OCI-M2 (cell line): ENCODE measurements around the gene IFT25.
"Not testable (repeated sequence)": the region's sequence is repeated elsewhere in the genome, so short reads cannot be mapped to it uniquely, and the experiment has no call there.

Source experiments
- DNase-seq: peaks from one replicate; lab custom pipeline; 2025; ENCODE audit not compliant: unreplicated experiment; lab: John Stamatoyannopoulos, UW

Gene IFT25

GRCh38 chr1:53945433-53946251, at the start of gene IFT25:
TSS of gene IFT25 (minus strand) at chr1:53945699. CDS start at chr1:53940082, 5,617 bp downstream.
- DNase-seq, result peak; percentile 63

- DNase-seq, result not testable (repeated sequence)
Measured at GRCh38 chr1:53994516-53994915, 49.0 kb upstream of the IFT25 start.

GRCh38 chr1:53992085-53992874, 46.8 kb upstream of the IFT25 start:
- DNase-seq, result no peak

GRCh38 chr1:53987880-53988279, 42.4 kb upstream of the IFT25 start:
- no peak for DNase-seq

- DNase-seq, result no peak
Measured at GRCh38 chr1:53986458-53986857, 41.0 kb upstream of the IFT25 start.

- no peak for DNase-seq
Measured at GRCh38 chr1:53984726-53985125, 39.2 kb upstream of the IFT25 start.

- peak; percentile 18 for DNase-seq
Measured at GRCh38 chr1:53982763-53983104, 37.2 kb upstream of the IFT25 start.

- DNase-seq, result no peak
Measured at GRCh38 chr1:53982034-53982762, 36.7 kb upstream of the IFT25 start.

- no peak for DNase-seq
Measured at GRCh38 chr1:53981220-53981619, 35.7 kb upstream of the IFT25 start.

- DNase-seq, result no peak
Measured at GRCh38 chr1:53979712-53980450, 34.4 kb upstream of the IFT25 start.

GRCh38 chr1:53975861-53976260, 30.4 kb upstream of the IFT25 start:
- no peak for DNase-seq

- DNase-seq, result no peak
Measured at GRCh38 chr1:53971718-53972117, 26.2 kb upstream of the IFT25 start.

- not testable (repeated sequence) for DNase-seq
Measured at GRCh38 chr1:53969323-53969722, 23.8 kb upstream of the IFT25 start.

- no peak for DNase-seq
Measured at GRCh38 chr1:53968125-53968513, 22.6 kb upstream of the IFT25 start.

GRCh38 chr1:53967409-53968124, 22.1 kb upstream of the IFT25 start:
- DNase-seq, result no peak

GRCh38 chr1:53966794-53967193, 21.3 kb upstream of the IFT25 start:
- no peak for DNase-seq

GRCh38 chr1:53964109-53964508, 18.6 kb upstream of the IFT25 start:
- DNase-seq, result no peak

- no peak for DNase-seq
Measured at GRCh38 chr1:53963460-53963859, 18.0 kb upstream of the IFT25 start.

GRCh38 chr1:53962395-53962794, 16.9 kb upstream of the IFT25 start:
- DNase-seq, result no peak

GRCh38 chr1:53959664-53960250, 14.3 kb upstream of the IFT25 start:
- DNase-seq, result no peak
